Measurements from ENCODE around the gene GPR150. TPM values are rescaled to one million over a fixed set of nuclear protein-coding genes. Genes with fewer than 3 reads are reported as not detected.

GPR150 gene
- total RNA-seq, 1 experiment from 2014 or later: not detected

Other genes starting within 250 kb of the GPR150 start
- not detected in 2 replicates for gene FAM81B, start 228.7 kb upstream of the GPR150 start, total RNA-seq (2014; rRNA removed)
- gene SKIC3, start 65.1 kb upstream of the GPR150 start, total RNA-seq (2014; rRNA removed): 27.8 and 37.6 TPM in 2 replicates
- gene ARSK, start 65.0 kb upstream of the GPR150 start, total RNA-seq (2014; rRNA removed): 10.5 and 12.6 TPM in 2 replicates
- 0.36 and 2.4 TPM in 2 replicates for gene RFESD, start 26.7 kb downstream of the GPR150 start, total RNA-seq (2014; rRNA removed)
- gene SPATA9, start 62.9 kb downstream of the GPR150 start, total RNA-seq (2014; rRNA removed): not detected in 2 replicates
- gene RHOBTB3, start 111.2 kb downstream of the GPR150 start, total RNA-seq (2014; rRNA removed): 14.2 and 16.3 TPM in 2 replicates
- gene GLRX, start 202.6 kb downstream of the GPR150 start, total RNA-seq (2014; rRNA removed): 24.6 and 27.4 TPM in 2 replicates